Measurements from ENCODE around the gene ZBTB8B.

ZBTB8B gene

DNA sequence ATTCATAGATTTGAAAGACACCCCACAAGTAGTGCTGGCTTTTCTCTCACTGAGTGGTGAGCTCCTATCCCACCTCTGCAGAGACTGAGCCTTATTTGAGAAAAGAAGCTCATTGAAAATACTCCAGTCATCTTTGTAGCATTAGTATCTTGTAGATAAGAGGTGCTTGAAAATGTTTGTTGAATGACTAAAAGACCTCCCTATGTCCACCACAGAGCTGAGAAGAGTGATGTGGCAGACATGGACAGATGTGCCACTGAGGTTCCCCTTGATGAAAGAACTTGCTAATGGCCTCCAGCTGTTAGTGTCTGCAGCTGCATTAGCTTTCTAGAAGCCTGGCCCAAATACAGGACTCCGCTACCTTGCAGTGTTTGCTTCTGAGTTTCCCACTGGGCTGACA, 45.1 kb downstream of the ZBTB8B start:
- no peak for DNase-seq

Data from NCI-H748 treated with DMSO at 0.1 percent for 48 hours (cell line).